Spleen (tissue), 7 donors: ENCODE data around the gene CCDC38.

Experiments
- CTCF ChIP-seq, 11 experiments: fragments of 200-600 bp in 7 of 11; fragments of 450-650 bp in 4 of 11; sonication (generic) in 4 of 11; IDR thresholded peaks in 8 of 11; conservative IDR thresholded peaks in 3 of 11; 1 replicate in 7 of 11; 2 replicates in 4 of 11; pipeline versions ENCODE4 v1.4.0 to v1.8.0; 2016 to 2021; ENCODE audit warnings: antibody characterized with exemption in 11 of 11, inconsistent platforms in 4 of 11, mild to moderate bottlenecking in 1 of 11
- POLR2A ChIP-seq, 3 donors: fragments of 450-650 bp; IDR thresholded peaks; one replicate each; pipeline ENCODE4 v1.5.1; 2017; ENCODE audit warnings: antibody characterized with exemption in 3 of 3, mild to moderate bottlenecking in 1 of 3
- donor health status: DM: no; HTN: no; CAD: no; lungs with moderate emphysema.
- donor health status: DM: no; HTN: no; CAD: no.
- donor health status: DM: no; HTN: no; CAD: no.

- TF ChIP-seq POLR2A (IDR thresholded peaks at IDR 0.05) (no peak), CTCF (IDR thresholded peaks at IDR 0.05 in 8 of 11, conservative IDR thresholded peaks at IDR 0.05 in 3 of 11) (no peak)
Measured at GRCh38 chr12:95874452-95874851, 68.0 kb downstream of the CCDC38 start.
